GM19438 (cell line): Measurements from ENCODE around the gene LPAR6.
"Not testable (repeated sequence)": the region's sequence is repeated elsewhere in the genome, so short reads cannot be mapped to it uniquely, and the experiment has no call there.

Experiments
- ATAC-seq: cut with Tn5 transposase; IDR thresholded peaks from one replicate; pipeline ENCODE4 v1.9.1; 2021; ENCODE audit warnings: low read depth; ENCODE audit not compliant: unreplicated experiment

Gene LPAR6, protein sequence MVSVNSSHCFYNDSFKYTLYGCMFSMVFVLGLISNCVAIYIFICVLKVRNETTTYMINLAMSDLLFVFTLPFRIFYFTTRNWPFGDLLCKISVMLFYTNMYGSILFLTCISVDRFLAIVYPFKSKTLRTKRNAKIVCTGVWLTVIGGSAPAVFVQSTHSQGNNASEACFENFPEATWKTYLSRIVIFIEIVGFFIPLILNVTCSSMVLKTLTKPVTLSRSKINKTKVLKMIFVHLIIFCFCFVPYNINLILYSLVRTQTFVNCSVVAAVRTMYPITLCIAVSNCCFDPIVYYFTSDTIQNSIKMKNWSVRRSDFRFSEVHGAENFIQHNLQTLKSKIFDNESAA

DNA sequence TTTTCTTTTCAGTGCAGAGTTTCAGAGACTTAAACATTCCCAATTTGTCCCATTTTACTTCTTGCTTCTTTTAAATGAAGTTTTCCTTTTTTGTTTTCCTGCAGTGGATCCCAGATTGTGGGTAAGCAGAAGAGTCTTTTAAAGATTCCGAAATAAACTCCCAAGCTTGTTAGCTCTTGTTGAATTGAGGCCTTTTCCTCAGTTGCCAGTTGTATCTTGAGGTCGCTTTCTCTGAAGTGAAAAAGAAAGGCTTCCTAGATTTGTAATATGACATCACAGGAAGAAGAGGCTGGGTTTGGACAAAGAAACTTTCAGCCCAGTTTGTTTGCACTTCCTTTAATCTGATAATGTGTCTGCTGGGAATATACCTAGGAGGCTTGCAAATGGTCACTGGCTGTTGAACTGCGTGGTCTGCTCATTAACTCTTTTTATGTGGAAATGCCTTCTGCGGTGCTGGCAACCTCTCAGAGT, at the start of gene LPAR6:
TSS of gene LPAR6 (minus strand) at position 233 of the 471 bp plus-strand sequence. CDS start 690 bp downstream, outside the sequence.
- no peak for ATAC-seq

DNA sequence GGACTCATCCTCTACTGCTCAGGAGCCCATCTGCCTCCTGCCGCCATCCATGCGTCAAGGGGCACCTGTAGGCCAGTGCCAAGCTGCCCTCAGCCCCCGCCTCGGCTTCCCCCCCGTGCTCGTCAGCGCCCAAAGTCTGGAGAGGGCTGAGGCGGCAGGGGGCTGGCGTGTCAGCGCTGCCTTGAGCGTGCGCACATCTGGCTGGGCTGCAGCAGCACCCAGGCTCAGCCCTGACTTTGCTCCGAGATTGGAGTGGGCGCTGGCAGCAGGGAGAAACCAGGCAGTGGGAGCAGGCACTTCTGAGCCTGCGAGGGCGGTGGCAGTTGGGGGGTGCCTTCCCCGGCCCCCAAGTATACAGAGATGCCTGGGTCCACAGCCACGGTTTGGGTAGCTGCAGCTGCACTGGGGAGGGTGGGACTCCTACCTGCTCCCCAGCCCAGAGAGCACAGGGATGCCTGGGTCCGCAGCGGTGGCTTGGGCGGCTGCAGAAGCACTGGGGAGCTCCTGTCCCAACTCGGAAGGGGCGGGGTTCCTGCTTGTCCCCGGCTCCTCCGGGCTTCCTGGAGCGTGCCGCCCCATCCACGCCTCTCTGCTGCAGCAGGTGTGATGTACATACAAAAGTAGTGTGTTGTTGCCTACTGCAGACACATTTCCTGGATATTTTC, 44.8 kb upstream of the LPAR6 start:
- ATAC-seq = no peak

DNA sequence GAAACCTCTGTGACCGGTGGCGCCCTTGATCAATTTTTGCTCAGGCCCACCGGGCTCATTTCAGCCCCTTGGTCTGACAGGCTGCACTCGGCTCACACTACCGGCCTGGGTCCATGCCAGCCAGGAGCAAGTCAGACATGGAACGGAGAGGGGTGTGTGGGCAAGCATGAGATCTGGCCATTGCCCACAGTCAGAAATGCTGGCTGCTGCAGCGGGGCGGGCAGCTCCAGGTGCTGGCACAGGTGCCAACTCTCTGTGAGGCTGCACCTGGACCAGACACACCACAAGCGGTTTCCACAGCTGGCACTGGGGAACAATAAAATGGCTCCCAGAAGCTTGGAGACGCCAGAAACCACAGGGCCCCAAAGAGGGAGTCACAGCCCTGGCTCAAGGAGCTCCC, 43.6 kb upstream of the LPAR6 start:
- no peak for ATAC-seq

DNA sequence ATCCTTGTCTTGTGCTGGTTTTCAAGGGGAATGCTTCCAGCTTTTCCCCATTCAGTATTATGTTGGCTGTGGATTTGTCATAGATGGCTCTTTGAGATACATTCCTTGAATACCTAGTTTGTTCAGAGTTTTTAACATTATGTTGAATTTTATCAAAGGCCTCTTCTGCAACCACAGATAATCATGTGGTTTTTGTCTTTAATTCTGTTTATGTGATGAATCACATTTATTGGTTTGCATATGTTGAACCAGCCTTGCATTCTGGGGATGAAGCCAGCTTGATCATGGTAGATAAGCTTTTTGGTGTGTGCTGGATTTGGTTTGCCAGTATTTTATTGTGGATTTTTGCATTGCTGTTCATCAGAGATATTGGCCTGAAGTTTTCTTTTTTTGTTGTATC, 38.3 kb upstream of the LPAR6 start:
- not testable (repeated sequence) for ATAC-seq

DNA sequence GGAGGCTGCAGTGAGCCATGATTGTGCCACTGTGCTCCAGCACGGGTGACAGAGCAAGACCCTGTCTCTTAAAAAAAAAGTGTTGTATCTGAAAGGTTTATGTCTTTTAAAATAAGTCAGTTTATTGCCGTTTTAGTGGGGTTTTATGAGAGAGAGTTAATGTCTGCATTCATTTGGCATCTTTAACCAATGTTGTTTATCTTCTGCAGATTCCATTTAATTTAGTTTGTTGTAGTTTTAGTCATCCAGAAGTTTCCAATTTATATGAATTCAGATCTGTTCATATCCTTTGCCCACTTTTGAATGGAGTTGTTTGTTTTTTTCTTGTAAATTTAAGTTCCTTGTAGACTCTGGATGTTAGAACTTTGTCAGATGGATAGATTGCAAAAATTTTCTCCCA, 36.7 kb upstream of the LPAR6 start:
- ATAC-seq = no peak

DNA sequence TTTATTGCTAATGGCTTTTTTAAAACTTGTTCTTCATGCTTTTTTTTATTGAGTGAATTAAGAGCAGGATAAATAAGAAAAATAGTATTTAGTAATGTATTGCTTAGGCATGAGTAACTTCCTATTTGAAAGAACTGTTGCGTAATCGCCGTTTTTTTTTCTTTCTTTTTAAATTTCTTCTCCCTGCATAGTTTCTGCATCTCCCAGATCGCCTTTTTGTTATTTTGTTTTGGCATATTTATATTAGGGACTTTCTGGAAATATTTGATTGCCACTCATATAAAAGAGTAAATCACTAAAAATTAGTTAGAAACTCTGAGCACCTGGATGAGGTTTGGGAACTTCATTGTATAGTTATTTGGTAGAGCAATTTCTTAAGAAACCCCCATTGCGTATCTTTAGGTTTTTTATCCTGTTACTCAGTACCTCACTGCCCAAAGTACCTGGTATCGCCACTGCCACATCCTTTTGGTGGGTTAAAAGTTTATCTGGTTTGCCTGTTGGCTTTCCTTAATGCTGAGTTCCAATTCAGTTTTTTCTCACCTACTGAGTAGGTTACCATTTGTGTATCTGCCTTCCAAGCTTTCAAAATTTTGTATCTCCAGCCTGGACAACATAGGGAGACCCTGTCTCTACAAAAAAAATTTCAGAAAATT, 36.2 kb upstream of the LPAR6 start:
- no peak for ATAC-seq

DNA sequence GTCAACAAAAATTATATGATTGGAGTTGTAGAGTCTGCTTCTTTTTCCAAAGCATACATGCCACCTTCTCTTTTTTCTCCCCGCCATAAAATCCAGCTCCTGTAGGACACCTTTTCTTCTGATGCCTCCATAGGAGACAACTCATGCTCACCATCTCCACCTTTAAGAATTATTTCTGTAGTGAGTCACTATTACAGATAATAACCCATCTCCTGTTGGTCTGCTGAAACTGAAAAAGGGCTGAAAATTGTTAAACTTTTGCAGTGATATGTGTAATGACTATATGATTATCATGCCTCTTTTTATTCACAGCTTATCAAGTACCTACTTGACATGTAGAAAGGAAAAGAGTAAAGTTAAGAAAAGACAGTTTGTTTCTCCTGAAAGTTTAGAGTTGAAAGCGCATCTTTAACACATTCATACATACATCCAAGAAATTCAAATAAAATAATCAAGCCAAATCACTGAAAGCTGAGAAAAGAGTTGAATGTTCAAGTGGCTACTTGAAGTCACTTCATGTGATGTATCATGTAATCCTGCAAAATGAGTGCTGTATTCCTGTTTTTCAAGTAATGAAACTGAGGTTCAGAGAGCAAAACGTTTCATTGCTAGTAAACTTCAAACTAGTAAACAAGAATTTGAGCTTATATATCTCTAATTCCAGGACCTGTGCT, 35.5 kb upstream of the LPAR6 start:
- ATAC-seq = no peak

DNA sequence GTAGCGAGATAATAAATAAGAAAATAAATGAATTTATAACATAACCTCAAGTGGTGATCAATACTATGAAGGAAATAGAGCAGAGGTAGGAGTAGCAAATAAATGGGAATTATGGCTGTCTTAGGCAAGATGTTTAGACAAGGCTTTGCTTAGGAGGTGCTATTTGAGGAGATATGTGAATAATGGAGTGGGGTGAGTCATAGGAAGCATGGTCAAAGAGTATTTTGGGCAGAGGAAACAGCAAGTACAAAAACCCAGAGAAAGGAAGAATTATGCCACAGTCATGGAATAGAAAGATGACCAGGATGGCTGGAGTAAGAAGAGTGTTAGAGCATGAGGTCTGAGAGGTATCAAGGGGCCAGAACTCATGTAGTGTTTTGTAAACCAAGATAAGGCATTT, 33.6 kb upstream of the LPAR6 start:
- ATAC-seq = no peak

DNA sequence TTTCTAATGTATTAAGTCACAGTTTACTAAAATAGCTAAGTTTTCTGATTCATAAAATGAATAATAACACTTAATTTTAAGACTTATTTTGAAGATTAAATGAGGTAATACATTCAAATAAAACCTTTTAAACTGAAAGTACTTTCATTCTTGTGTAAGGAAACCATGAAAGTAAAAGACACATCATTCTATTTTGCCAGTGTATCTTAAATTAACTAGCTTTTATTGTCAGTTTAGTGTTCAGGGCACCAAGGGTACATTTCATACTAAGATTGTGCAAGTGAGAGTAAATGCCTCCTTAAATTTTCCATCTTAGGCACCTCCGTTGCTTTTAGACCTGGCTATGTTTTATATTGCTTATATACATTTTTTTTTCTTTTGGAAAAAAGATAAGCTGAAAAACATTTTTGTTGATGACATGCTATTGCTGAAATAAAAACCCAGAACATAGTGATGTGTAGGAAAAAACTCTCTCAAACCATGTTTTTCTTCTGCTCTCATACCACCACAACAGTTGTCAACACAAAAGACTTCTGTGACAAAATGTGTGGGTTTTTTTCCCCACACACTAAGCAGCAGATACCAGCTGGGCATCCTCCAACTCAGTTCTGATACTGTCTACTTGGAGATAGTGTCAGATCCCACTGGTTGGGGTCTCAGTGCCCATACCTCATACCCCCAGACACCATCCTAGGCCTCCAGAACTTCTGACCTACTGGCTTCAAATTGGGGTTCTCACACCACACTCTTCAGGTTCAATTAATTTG, 30.7 kb upstream of the LPAR6 start:
- no peak for ATAC-seq

DNA sequence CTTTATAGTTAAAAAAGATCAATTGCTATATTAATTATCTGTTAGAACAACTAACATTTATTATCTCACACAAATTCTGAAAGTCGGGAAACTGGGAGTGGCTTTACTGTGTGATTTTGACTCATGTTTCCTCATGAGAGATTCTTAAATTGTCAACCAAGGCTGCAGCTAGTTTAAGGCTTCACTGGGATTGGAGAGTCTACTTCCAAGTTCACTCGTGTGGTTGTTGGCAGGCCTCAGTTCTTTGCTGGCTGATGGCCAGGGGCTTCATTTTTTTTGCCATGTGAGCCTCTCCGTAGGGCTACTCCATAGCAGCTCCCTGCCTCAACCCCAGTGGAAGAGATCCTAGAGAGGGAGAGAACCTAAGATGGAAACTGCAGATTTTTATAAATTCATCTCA, 24.5 kb upstream of the LPAR6 start:
- ATAC-seq = no peak

DNA sequence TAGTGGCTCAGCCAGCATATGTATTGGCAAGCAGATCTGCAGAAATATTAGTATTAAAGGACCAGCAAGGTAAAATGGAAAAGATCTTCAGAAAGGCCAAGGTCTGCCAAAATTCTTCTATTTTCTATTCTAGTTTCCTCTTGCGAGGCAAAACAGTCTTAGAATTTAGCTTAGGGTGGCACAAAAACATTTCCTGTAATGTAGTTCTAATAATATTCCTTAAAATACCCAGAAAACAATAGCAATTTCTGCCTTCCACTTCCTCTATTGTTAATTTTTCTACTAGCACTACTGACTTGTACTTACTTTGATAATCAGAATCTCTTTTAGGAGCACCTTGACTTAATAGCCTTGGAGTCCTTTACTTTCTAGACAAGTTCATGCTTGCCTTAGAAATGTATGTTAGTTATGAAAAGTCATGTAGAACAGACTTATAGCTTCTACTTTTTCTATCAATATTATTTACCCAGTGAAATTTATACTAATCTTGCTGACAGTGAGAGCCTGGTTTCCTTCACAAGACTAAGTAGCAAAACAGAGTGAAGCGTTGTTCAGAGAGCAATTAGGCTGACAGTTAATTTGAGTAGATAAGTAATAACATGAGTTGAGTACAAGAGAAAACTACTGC, 23.9 kb upstream of the LPAR6 start:
- no peak for ATAC-seq

DNA sequence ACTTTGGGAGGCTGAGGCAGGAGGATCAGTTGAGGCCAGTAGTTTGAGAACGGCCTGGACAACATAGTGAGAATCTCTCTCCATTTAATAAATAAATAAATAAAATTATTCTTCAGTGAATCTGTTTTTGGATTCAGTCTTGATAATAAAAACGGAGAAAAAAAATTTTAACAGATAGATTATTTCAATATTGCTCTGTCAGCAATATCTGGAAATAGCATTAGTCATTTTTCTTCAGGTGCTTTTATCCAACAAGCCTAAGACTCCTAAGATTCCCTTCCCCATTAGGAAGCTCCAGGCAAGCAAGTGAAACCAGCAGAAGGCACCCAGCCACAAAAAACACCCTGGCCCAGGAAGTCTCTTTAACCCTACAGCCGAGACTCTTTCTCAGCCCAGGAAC, 21.3 kb upstream of the LPAR6 start:
- ATAC-seq = no peak

DNA sequence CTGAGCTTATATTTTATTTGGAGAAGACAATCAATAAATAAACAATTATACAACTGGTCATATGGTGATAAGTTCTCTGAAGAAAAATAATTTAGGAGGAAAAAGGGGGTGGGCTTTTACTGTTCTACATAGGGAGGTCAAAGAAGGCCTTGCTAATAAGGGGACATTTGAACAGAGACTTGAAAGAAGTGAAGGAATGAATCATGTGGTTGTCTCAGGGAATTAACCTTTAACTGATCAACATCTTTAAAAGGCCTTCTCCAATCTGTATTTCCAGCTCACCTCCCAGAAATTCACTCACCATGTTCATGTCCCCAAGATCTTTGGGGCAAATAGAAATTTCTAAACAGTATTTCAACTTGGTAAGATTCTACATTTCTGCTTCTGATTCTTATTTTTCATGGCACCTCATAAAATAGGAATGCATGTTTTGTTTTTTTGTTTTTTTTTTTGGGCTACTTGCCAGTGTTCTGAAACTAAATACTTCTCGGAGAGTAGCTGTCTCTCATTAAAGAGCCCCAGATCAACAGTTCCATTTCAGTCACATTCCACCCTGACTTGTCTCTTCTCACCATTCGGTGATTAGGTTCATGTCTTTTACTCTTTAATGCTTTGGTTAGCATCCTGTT, 19.2 kb upstream of the LPAR6 start:
- no peak for ATAC-seq

DNA sequence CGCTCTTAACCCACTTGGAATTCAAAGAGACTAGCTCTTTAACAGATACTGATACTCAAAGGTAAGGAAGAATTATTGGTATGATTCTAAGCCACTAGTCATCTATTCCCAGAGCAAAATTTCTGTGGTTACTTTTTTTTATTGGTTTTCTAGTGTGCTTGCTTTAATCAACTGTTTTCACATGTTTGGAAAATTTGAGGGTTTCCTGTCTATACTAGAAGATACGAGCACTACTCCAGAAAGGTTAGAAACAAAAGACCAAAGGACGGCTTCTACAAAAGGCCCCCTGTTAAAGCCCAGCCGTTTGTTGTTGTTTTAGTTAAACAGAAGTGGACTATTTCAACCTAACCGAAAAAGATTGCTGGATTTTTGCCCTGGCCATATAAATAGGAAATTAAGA, 18.5 kb upstream of the LPAR6 start:
- no peak for ATAC-seq

DNA sequence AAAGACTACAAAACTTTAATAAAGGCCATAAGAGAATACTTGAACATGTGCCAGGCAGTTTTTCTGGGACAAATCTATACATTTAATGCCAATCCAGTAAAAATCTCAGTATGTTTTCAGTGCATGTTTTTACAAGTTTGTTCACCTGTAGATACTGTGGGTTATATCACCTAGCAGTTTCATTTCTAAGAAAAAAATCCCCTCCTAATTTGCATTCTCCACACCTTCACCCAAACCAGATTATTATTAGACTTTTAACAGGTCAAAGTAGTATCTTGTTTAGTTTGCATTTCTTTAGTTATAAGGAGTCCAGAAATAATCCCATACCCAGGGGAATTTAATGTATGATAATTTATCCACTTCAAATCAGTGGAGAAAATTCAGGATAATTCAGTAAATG, 17.0 kb upstream of the LPAR6 start:
- ATAC-seq = no peak

DNA sequence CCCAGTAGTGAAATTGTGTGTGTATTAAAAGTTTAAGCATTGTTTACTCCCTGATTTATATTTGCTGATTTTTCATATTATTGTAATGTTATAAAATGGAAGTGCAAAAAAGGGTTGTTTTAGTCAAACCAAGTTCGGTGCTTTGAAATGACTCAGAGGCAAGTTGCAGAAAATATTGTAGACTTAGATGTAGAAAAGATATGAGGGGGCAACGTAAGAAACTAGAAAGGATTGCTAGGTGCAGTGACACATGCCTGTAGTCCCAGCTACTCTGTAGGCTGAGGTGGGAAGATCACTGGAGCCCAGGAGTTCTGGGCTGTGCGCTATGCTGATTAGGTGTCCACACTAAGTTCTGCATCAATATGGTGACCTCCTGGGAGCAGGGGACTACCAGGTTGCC, 16.1 kb upstream of the LPAR6 start:
- no peak for ATAC-seq

DNA sequence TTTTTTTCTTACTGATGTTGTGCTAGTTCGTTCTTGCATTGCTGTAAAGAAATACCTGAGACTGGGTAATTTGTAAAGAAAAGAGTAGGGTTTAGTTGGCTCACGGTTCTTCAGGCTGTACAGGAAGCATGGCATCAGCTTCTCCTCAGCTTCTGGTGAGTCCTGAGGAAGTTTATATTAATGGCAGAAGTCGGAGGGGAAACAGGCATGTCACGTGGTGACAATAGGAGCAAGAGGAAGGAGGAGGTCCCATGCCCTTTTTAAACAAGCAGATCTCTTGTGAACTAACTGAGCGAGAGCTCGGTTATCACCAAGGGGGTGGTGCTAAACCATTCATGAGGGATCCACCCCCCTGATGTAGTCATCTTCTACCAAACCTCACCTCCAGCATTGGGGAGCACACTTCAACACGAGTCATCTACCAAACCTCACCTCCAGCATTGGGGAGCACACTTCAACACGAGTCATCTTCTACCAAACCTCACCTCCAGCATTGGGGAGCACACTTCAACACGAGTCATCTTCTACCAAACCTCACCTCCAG, 13.9 kb upstream of the LPAR6 start:
- not testable (repeated sequence) for ATAC-seq

DNA sequence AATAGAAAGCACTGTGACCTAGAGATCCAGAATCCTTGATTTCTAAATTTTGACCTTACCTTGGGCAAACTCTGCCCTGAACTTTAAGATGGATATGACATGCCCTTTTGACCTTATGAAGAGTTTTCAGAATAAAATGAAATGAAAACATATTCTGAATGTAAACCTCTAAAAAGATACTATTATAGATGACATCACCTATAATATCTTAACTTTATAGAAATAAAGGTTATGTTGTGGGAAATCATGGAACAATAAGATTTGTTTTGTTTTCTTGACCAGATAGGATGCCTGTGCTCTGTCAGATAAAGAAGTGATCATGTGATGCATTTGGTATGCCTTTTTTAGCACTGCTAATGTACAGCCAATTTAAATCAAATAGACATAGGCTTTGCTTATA, 13.1 kb upstream of the LPAR6 start:
- no peak for ATAC-seq

DNA sequence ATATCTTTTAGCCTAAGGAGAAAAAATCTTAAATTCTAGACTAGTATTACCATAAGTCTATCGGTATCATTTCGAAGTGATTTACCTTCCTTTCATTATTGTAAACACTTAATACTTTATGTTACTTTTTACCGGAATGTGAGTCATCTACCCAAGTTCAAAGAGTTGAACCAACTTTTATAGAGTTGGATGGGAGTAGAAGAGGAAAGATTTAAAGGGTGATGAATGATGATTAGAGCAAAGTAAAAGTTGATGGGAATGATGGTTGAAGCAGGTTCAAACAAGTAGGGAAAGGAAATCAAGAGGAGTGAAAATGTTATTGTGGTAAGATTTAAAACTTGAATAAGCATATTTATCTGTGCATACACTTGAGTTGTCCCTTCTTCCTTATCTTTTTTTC, 11.3 kb upstream of the LPAR6 start:
- ATAC-seq = no peak
